Ishikawa (cell line): ENCODE data around the gene DCBLD1.

Experiments
- CREB1 ChIP-seq: IDR thresholded peaks from 2 replicates; pipeline ENCODE4 v1.6.1; 2012; ENCODE audit warnings: low read depth
- EGR1 ChIP-seq: IDR thresholded peaks from 2 replicates; pipeline ENCODE4 v1.6.1; 2012
- EP300 ChIP-seq: IDR thresholded peaks from 2 replicates; pipeline ENCODE4 v1.6.1; 2012; ENCODE audit warnings: borderline replicate concordance
- FOXM1 ChIP-seq: IDR thresholded peaks from 2 replicates; pipeline ENCODE4 v1.6.1; 2012; ENCODE audit warnings: low read depth, borderline replicate concordance
- RAD21 ChIP-seq: IDR thresholded peaks from 2 replicates; pipeline ENCODE4 v1.6.1; 2012; ENCODE audit warnings: low read depth
- TAF1 ChIP-seq: IDR thresholded peaks from 2 replicates; pipeline ENCODE4 v1.6.1; 2012; ENCODE audit warnings: low read depth, mild to moderate bottlenecking
- TEAD4 ChIP-seq: IDR thresholded peaks from 2 replicates; pipeline ENCODE4 v1.6.1; 2012
- YY1 ChIP-seq: IDR thresholded peaks from 2 replicates; pipeline ENCODE4 v1.6.1; 2012; ENCODE audit warnings: low read depth
- TF ChIP-seq, protein P1 (sequence below): IDR thresholded peaks from 2 replicates; pipeline ENCODE4 v1.6.1; 2012; ENCODE audit warnings: low read depth, mild to moderate bottlenecking
- TF ChIP-seq, protein P2 (sequence below): IDR thresholded peaks from 2 replicates; pipeline ENCODE4 v1.6.1; 2012

DNA sequence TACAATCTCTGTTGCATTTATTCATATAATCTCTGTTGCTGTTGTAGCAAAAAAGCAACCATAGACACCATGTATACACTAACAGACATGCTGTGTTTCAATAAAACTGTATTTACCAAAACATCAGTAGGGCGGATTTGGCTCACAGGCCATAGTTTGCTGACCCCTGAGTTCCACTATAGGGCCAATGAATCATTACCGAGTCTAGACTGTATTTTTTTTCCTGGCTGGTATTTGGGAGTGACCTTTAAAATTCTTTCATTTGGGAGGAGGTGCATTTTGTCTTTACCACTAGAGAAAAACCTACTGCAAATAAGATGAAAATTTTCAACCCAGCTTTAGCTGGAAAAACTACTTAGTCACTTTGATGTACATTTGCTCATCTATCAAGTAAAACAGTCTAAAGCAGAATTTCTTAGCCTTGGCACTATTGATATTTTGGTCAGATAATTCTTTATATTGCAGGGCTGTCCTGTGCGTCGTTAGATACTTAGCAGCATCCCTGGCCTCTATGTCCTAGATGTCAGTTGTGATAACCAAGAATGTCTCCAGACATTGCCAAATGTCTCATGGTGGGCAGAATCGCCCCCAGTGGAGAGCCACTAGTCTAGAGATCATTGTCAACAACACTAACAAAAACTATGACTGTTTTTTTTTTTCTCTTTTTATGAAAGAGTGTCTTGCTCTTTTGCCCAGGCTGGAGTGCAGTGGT is 39.5 kb downstream of the DCBLD1 start:
- no peak for TF ChIP-seq FOXM1
- TF ChIP-seq TAF1, result no peak
- TF ChIP-seq TEAD4, result no peak
- no peak for TF ChIP-seq YY1
- TF ChIP-seq RAD21, result no peak
- TF ChIP-seq, protein P1, sequence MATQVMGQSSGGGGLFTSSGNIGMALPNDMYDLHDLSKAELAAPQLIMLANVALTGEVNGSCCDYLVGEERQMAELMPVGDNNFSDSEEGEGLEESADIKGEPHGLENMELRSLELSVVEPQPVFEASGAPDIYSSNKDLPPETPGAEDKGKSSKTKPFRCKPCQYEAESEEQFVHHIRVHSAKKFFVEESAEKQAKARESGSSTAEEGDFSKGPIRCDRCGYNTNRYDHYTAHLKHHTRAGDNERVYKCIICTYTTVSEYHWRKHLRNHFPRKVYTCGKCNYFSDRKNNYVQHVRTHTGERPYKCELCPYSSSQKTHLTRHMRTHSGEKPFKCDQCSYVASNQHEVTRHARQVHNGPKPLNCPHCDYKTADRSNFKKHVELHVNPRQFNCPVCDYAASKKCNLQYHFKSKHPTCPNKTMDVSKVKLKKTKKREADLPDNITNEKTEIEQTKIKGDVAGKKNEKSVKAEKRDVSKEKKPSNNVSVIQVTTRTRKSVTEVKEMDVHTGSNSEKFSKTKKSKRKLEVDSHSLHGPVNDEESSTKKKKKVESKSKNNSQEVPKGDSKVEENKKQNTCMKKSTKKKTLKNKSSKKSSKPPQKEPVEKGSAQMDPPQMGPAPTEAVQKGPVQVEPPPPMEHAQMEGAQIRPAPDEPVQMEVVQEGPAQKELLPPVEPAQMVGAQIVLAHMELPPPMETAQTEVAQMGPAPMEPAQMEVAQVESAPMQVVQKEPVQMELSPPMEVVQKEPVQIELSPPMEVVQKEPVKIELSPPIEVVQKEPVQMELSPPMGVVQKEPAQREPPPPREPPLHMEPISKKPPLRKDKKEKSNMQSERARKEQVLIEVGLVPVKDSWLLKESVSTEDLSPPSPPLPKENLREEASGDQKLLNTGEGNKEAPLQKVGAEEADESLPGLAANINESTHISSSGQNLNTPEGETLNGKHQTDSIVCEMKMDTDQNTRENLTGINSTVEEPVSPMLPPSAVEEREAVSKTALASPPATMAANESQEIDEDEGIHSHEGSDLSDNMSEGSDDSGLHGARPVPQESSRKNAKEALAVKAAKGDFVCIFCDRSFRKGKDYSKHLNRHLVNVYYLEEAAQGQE, result no peak
- no peak for TF ChIP-seq EP300
- TF ChIP-seq CREB1, result no peak
- TF ChIP-seq, protein P2, sequence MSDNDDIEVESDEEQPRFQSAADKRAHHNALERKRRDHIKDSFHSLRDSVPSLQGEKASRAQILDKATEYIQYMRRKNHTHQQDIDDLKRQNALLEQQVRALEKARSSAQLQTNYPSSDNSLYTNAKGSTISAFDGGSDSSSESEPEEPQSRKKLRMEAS, result no peak
- TF ChIP-seq EGR1, result no peak
